Activated CD8-positive, alpha-beta memory T cell treated with anti-CD3 and anti-CD28 coated beads for 24 hours (primary cell): ENCODE measurements around the gene PPP2R5C.

Experiments
- DNase-seq: peaks from one replicate; pipeline ENCODE4 v3.0.0-alpha.2; 2020

The PPP2R5C gene

GRCh38 chr14:101755591-101756324 lies 5.8 kb upstream of the PPP2R5C start:
- DNase-seq = no peak

- DNase-seq = no peak
Observed at GRCh38 chr14:101757064-101757838, 4.3 kb upstream of the PPP2R5C start.

- no peak for DNase-seq
Observed at GRCh38 chr14:101757839-101758211, 3.7 kb upstream of the PPP2R5C start.

- DNase-seq = no peak
Observed at GRCh38 chr14:101758913-101759593, 2.5 kb upstream of the PPP2R5C start.

- DNase-seq = peak; percentile 97
Observed at GRCh38 chr14:101760138-101761011, 1.1 kb upstream of the PPP2R5C start.

GRCh38 chr14:101761881-101762529 lies 496 bp downstream of the PPP2R5C start:
- DNase-seq = peak; percentile 79

- no peak for DNase-seq
Observed at GRCh38 chr14:101762530-101763101, 1.1 kb downstream of the PPP2R5C start.

- DNase-seq = no peak
Observed at GRCh38 chr14:101763941-101764709, 2.6 kb downstream of the PPP2R5C start.

- DNase-seq = no peak
Observed at GRCh38 chr14:101767618-101768362, 6.3 kb downstream of the PPP2R5C start.

GRCh38 chr14:101770183-101770582 lies 8.7 kb downstream of the PPP2R5C start:
- DNase-seq = no peak

- no peak for DNase-seq
Observed at GRCh38 chr14:101772770-101773169, 11.3 kb downstream of the PPP2R5C start.

- no peak for DNase-seq
Observed at GRCh38 chr14:101773378-101773777, 11.9 kb downstream of the PPP2R5C start.

GRCh38 chr14:101774006-101774795 lies 12.7 kb downstream of the PPP2R5C start:
- DNase-seq = no peak

- no peak for DNase-seq
Observed at GRCh38 chr14:101774814-101775213, 13.3 kb downstream of the PPP2R5C start.

GRCh38 chr14:101775826-101776225 lies 14.3 kb downstream of the PPP2R5C start:
- DNase-seq = no peak

- DNase-seq = no peak
Observed at GRCh38 chr14:101776344-101776743, 14.8 kb downstream of the PPP2R5C start.

- no peak for DNase-seq
Observed at GRCh38 chr14:101780390-101780789, 18.9 kb downstream of the PPP2R5C start.

- DNase-seq = no peak
Observed at GRCh38 chr14:101780887-101781239, 19.4 kb downstream of the PPP2R5C start.

GRCh38 chr14:101781240-101782061 lies 19.9 kb downstream of the PPP2R5C start:
- DNase-seq = peak; percentile 83
